Heart left ventricle (tissue), 16 donors: Measurements from ENCODE around the gene NPFFR1. TPM values are rescaled to one million over a fixed set of nuclear protein-coding genes. Genes with fewer than 3 reads are reported as not detected.

Source experiments
- ATAC-seq, 4 donors: fragments of 200-7000 bp; cut with Tn5 transposase; one replicate each; pipeline ENCODE4 v1.9.1; 2020 to 2022; ENCODE audit warnings: moderate library complexity in 4 of 4, mild to moderate bottlenecking in 3 of 4, moderate number of reproducible peaks in 1 of 4
- DNase-seq, 5 donors: peaks; one replicate each; pipeline ENCODE4 v3.0.0-alpha.2; 2020
- H3K27ac ChIP-seq, 12 donors: fragments of 200-600 bp; sonication (generic) in 4 of 12; one replicate each; pipeline versions ENCODE4 v1.5.0 to v1.8.0; 2016 to 2022; ENCODE audit warnings: mild to moderate bottlenecking in 2 of 12
- H3K27me3 ChIP-seq, 9 donors: fragments of 200-600 bp; sonication (generic) in 2 of 9; one replicate each; pipeline versions ENCODE4 v1.5.1 to v1.8.0; 2016 to 2022; ENCODE audit warnings: mild to moderate bottlenecking in 3 of 9
- H3K36me3 ChIP-seq, 9 donors: fragments of 200-600 bp; sonication (generic) in 2 of 9; one replicate each; pipeline versions ENCODE4 v1.5.0 to v1.8.0; 2018 to 2022; ENCODE audit warnings: mild to moderate bottlenecking in 2 of 9
- H3K4me1 ChIP-seq, 12 donors: fragments of 200-600 bp; sonication (generic) in 4 of 12; one replicate each; pipeline versions ENCODE4 v1.5.0 to v1.8.0; 2016 to 2022; ENCODE audit warnings: mild to moderate bottlenecking in 3 of 12
- H3K4me3 ChIP-seq, 12 donors: fragments of 200-600 bp; sonication (generic) in 4 of 12; one replicate each; pipeline versions ENCODE4 v1.5.0 to v1.8.0; 2017 to 2022; ENCODE audit warnings: mild to moderate bottlenecking in 9 of 12, moderate library complexity in 4 of 12
- H3K9me3 ChIP-seq, 12 donors: fragments of 200-600 bp; sonication (generic) in 4 of 12; one replicate each; pipeline versions ENCODE4 v1.5.0 to v1.8.0; 2016 to 2022; ENCODE audit warnings: mild to moderate bottlenecking in 1 of 12
- CTCF ChIP-seq, 12 donors: fragments of 200-600 bp; sonication (generic) in 4 of 12; IDR thresholded peaks; one replicate each; pipeline versions ENCODE4 v1.5.0 to v1.8.0; 2018 to 2022; ENCODE audit warnings: antibody characterized with exemption in 12 of 12, mild to moderate bottlenecking in 5 of 12
- POLR2A ChIP-seq, 2 donors: fragments of 450-650 bp; IDR thresholded peaks; one replicate each; pipeline ENCODE4 v1.6.1; 2017; ENCODE audit warnings: antibody characterized with exemption in 2 of 2, mild to moderate bottlenecking in 2 of 2, moderate library complexity in 2 of 2
- WGBS, 4 donors: extraction: QIAGEN DNeasy Blood & Tissue Kit in 2 of 4; methylation state at CpG; one replicate each; pipeline versions ENCODE4 v1.1.5 to v1.1.7; 2013 to 2018; 5-methylcytosine and 5-hydroxymethylcytosine counted together
- intact Hi-C, 10 donors: fragments of 100-400 bp; cut with DNase I; formaldehyde crosslinking; loops; one replicate each; pipeline versions ENCODE4 v1.11.1 to v1.14.2; 2022
- polyA plus RNA-seq, 2 donors: library from polyadenylated mRNA; stranded (reverse); fragments of 200-250 nt; gene quantifications; one replicate each; pipeline ENCODE4 v1.2.3, GENCODE V29; 2013
- total RNA-seq, 9 donors: library from RNA; depleted of rRNA in 2 of 9; stranded (reverse); fragments of >200 nt in 2 of 9; fragmentation: NEBNext Ultra II Directional in 3 of 9; extraction: Animal tissue kit (Norgen Biotek cat#: 25700) in 3 of 9; gene quantifications; one replicate each; pipeline versions ENCODE4 v1.1.0 to v1.2.4, GENCODE V29; 2016 to 2023
- donor health status: ischemic (EF 13 %, LVEDD 7.1; RV severe dilation, severe dysfunction).
- donor health status: healthy with polysubstance abuse.
- donor health status: DM: no; HTN: yes; CAD: no.
- donor health status: DM: no; HTN: no; CAD: no.
- donor health status: ischemic (EF 25% LVEDD 6.9; RV normal size, moderate dysfunction).
- donor health status: ischemic (EF 25% LVEDD 5.7; RV mildly dilated, moderate dysfunction).
- donor health status: healthy.
- donor health status: DM: yes; HTN: yes; CAD: no.
- donor health status: ischemic (EF 35%, LVEDD 5.7; RV mildly dilated, moderate dysfunction).
- donor health status: nonischemic (EF 11% LVEDD 7.7; RV severe dilation, severe dysfunction).
- donor health status: DM: yes; HTN: yes; CAD: no.
- donor health status: PGD.
- donor health status: ischemic (EF 29% LVEDD 5.4; RV normal size, mild dysfunction).
- donor health status: nonischemic (EF 23%, LVEDD 6.1; RV moderate dilation, normal function).

NPFFR1 gene
- total and polyA plus RNA-seq, 11 donors: 0.52 TPM; not detected in 10

DNA sequence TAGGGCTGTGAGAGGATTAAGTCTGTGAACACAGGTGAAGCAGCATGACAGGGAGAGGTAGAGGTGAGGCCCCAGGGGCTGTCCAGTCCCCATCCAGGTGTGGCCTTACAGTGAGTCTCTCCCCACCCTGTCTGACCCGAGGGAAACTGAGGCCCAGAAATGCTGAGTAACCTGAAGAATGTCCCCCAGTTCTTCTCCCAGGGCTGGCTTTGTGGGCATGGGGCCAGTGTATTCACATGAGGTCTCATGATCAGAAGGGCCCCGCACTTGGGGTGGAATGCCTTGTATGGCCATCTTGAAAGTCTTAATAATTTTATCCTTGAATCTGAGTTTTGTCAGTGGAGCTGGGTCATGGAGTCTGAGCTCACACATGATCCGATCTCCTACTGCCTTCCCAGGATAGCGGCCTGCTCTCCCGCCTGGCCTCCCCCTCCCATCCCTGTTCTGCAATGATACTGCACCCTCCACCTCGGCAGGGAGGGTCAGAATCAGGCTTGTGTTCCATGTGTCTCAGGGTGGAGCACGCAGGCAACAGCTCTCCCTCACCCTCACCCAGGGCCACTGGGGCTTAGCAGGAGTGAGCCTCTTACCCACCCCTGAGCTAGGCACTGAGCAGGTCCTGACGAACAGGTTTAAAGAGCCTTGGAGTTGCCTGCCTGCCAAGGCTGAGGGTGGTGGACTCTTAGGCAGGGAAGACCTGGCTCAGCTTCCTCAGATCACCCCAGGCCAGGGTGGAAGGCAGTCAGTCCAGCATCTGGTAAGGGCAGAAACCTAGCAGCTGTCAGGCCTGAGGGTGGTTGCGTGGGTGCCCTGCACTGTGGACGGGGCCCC lies 41.4 kb upstream of the NPFFR1 start:
- 65 to 82% (median 71%) methylated on average over 5 to 10 of the region's 10 CpGs for WGBS, 4 donors
- H3K36me3 ChIP-seq: peaks cover 0 to 3% (median 0%) of the 10 kb centered on the region in 9 donors
- H3K4me3 ChIP-seq: no peak overlapping the region
- TF ChIP-seq POLR2A (IDR thresholded peaks at IDR 0.05): no peak
- no peak for TF ChIP-seq CTCF (IDR thresholded peaks at IDR 0.05)
- DNase-seq (no peak), ATAC-seq (peak in 1 of 4 donors; percentile 11)
- H3K4me1 ChIP-seq: peaks cover 0 to 48% (median 24%) of the 10 kb centered on the region in 12 donors
- H3K27me3 ChIP-seq: peaks cover 0 to 13% (median 0%) of the 10 kb centered on the region in 9 donors
- peak overlapping the region in 9 of 12 donors; percentile 15 to 80 (median 39) for H3K27ac ChIP-seq
- H3K9me3 ChIP-seq: no peaks in the 10 kb centered on the region
- intact Hi-C loops: loop anchor here in 1 of 10 donors (10.0 kb wide), 1 partner anchor 50 kb away; no protein-coding TSS in a partner anchor

GRCh38 chr10:70324339-70324861 lies 40.6 kb upstream of the NPFFR1 start:
- no peak for TF ChIP-seq CTCF (IDR thresholded peaks at IDR 0.05)
- no peak for TF ChIP-seq POLR2A (IDR thresholded peaks at IDR 0.05)
- Histone ChIP-seq H3K4me1 (peaks cover 0 to 52% (median 22%) of the 10 kb centered on the region in 12 donors), H3K36me3 (peaks cover 0 to 3% (median 0%) of the 10 kb centered on the region in 9 donors), H3K4me3 (no peak overlapping the region), H3K27me3 (peaks cover 0 to 13% (median 0%) of the 10 kb centered on the region in 9 donors), H3K27ac (peak overlapping the region in 11 of 12 donors; percentile 17 to 80 (median 39)), H3K9me3 (no peaks in the 10 kb centered on the region)
- intact Hi-C loops: loop anchor here in 1 of 10 donors (10.0 kb wide), 1 partner anchor 50 kb away; no protein-coding TSS in a partner anchor
- ATAC-seq (peak; percentile 48 to 76 (median 56)), DNase-seq (peak in 3 of 5 donors; percentile 50 to 72 (median 52))
- 38 to 58% (median 48%) methylated on average over 8 to 11 of the region's 11 CpGs for WGBS, 4 donors

GRCh38 chr10:70323697-70324338 lies 40.0 kb upstream of the NPFFR1 start:
- WGBS, 4 donors: 75 to 86% (median 80%) methylated on average over 13 to 18 of the region's 18 CpGs
- Histone ChIP-seq H3K9me3 (no peaks in the 10 kb centered on the region), H3K4me1 (peaks cover 0 to 48% (median 20%) of the 10 kb centered on the region in 12 donors), H3K36me3 (peaks cover 0 to 3% (median 0%) of the 10 kb centered on the region in 9 donors), H3K27ac (peak overlapping the region in 10 of 12 donors; percentile 18 to 80 (median 44)), H3K27me3 (peaks cover 0 to 13% (median 0%) of the 10 kb centered on the region in 9 donors), H3K4me3 (no peak overlapping the region)
- ATAC-seq (peak in 1 of 4 donors; percentile 3), DNase-seq (no peak)
- intact Hi-C loops: loop anchor here in 1 of 10 donors (10.0 kb wide), 1 partner anchor 49 kb away; no protein-coding TSS in a partner anchor
- TF ChIP-seq POLR2A (IDR thresholded peaks at IDR 0.05): no peak
- no peak for TF ChIP-seq CTCF (IDR thresholded peaks at IDR 0.05)
